HG03280 (cell line): ENCODE data around the gene MALT1.
A peak's percentile ranks its signal among the peaks of the same experiment; 100 is the strongest.

ENCODE experiments used
- ATAC-seq: cut with Tn5 transposase; IDR thresholded peaks from one replicate; pipeline ENCODE4 v1.9.1; 2021; ENCODE audit warnings: mild to moderate bottlenecking, moderate library complexity; ENCODE audit not compliant: unreplicated experiment

The MALT1 gene

GRCh38 chr18:58800582-58800981 lies 129.3 kb downstream of the MALT1 start:
- ATAC-seq, result peak; percentile 72

- ATAC-seq, result no peak
Measured at GRCh38 chr18:58802959-58803358, 131.7 kb downstream of the MALT1 start.

- ATAC-seq, result no peak
Measured at GRCh38 chr18:58803978-58804377, 132.7 kb downstream of the MALT1 start.
